Activated gamma-delta T cell treated with Interleukin-2 at 50 U/mL for 16 hours (primary cell): ENCODE data around the gene ZMAT1.
"Not testable (repeated sequence)": the region's sequence is repeated elsewhere in the genome, so short reads cannot be mapped to it uniquely, and the experiment has no call there.

Experiments
- DNase-seq: peaks from one replicate; pipeline ENCODE4 v3.0.0-alpha.2; 2020

Gene ZMAT1

GRCh38 chrX:101931488-101932248, at the start of gene ZMAT1:
Gene ZMAT1 (minus strand): TSS chrX:101932027. CDS start chrX:101932008, 19 bp downstream.
- peak; percentile 91 for DNase-seq

- DNase-seq = no peak
Measured at GRCh38 chrX:101977106-101977505, 45.3 kb upstream of the ZMAT1 start.

DNA sequence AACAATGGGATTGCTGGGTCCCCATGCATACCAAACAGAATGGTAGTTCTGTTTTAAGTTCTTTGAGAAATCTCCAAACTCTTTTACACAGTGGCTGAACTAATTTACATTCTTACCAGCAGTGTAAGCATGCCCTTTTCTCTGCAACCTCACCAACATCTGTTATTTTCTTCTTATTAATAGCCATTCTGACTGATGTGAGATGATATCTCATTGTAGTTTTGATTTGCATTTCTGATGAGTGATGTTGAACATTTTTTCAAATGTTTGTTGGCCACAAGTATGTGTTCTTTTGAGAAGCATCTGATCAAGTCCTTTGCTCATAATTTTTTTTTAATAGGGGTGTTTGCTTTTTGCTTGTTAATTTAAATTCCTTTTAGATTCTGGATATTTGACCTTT, 41.2 kb upstream of the ZMAT1 start:
- DNase-seq = no peak

DNA sequence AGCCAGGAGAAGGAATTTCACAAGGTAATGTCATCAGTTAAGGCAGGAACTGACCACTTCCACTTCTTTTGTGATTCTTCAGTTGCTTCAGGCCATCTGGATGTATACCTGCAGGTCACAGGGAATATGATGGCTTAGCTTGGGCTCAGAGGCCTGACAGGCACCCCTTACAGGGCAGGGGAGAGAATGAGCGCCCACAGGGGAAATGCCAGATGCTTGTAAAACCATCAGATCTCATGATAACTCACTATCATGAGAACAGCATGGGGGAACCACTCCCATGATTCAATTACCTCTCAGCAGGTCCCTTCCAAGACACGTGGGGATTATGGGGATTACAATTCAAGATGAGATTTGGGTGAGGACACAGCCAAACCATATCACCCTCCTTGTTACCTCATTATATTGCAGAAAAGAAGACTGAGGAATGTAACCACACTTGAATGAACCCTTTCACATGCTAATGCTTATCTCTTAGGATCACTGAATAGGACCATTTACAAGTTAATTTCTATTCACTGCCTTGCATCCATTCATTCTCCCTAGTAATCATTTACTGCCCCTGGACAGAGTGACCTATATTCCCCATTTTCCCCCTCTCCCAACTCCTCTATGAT, 33.2 kb upstream of the ZMAT1 start:
- DNase-seq = not testable (repeated sequence)

DNA sequence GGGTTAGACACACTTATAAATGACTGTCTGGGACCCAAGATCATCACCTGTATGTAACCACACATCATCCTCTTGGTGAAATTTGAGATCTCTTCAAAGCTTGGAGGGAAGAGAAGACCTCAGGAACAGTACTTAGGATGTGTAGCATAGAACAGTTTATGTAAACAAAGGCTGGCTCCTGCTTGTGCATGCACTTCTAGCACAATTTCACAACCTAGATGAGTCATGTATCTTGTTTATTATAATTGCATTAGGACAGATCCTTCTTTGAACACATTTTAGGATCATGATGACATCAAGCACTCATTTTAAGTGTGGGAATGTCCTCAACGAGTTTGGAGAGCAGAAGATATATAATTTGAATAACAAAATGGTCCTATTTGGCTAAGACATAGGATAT, 26.3 kb upstream of the ZMAT1 start:
- no peak for DNase-seq

DNA sequence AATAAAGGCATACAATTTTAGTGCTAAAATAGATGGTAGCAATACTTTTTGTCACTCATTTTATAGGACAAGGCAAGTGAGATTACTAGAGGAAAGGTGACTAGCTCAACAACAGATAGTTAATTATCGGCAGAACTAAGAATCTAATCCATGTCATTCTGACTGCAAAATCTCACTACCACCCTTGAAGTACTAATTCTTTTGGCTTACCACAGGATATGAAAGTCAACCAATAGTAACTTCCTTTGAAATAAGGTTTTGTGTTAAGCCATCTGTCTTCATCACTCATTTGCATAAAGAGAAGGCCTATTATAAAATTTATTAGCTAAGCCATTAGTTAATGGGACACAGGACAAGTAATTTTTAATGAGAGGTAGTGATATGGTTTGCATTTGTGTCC, 25.3 kb upstream of the ZMAT1 start:
- no peak for DNase-seq

- no peak for DNase-seq
Measured at GRCh38 chrX:101956556-101956955, 24.7 kb upstream of the ZMAT1 start.

GRCh38 chrX:101950581-101950980, 18.8 kb upstream of the ZMAT1 start:
- DNase-seq = no peak

GRCh38 chrX:101932249-101932570, 383 bp upstream of the ZMAT1 start:
- DNase-seq = no peak

GRCh38 chrX:101931136-101931487, 715 bp downstream of the ZMAT1 start:
- no peak for DNase-seq

GRCh38 chrX:101925733-101926132, 6.1 kb downstream of the ZMAT1 start:
- DNase-seq = no peak

DNA sequence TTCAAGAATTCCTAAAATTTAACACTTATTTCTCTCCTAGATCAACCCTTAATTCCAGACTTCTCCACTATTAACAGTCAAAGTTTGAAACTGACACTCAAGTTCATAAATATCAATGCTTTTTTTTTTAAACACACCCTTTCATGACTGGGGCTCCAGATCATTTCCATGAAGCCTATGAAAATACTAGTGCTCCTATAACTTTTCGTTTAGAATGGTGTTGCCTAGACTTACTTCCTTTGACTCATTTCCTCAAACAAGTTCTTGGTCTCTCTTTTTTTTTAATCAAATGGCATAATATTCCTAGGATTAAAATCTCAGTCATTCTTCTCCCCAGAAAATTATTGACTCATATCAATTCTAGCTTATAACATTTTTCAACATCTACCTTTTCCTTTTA, 13.1 kb downstream of the ZMAT1 start:
- DNase-seq = no peak

GRCh38 chrX:101906136-101906796, 25.6 kb downstream of the ZMAT1 start:
- no peak for DNase-seq

GRCh38 chrX:101904996-101905395, 26.8 kb downstream of the ZMAT1 start:
- DNase-seq = no peak
